Panc1 (cell line): ENCODE measurements around the gene ERC2. TPM values are rescaled to one million over a fixed set of nuclear protein-coding genes. Genes with fewer than 3 reads are reported as not detected.

Experiments
- ATAC-seq: fragments of 200-7000 bp; cut with Tn5 transposase; 2 replicates; pipeline ENCODE4 v1.9.1; 2020; ENCODE audit warnings: mild to moderate bottlenecking, moderate library complexity
- BruUV-seq: library from RNA; stranded (reverse); fragments of 400-500 nt; replicated peaks from 2 replicates; lab custom pipeline; 2021; lab: Mats Ljungman, UMichigan
- CTCF ChIA-PET: fragments of 300-600 bp; sonication (Branson Sonifier 250); formaldehyde crosslinking; loops from one replicate; lab custom pipeline; 2022; ENCODE audit warnings: antibody characterized with exemption; lab: Charles Lee
- POLR2A ChIA-PET: fragments of 300-600 bp; sonication (Branson Sonifier 250); formaldehyde crosslinking; loops from one replicate; lab custom pipeline; 2022; ENCODE audit warnings: antibody characterized with exemption; lab: Charles Lee
- DNase-seq: peaks from one replicate; pipeline ENCODE4 v3.0.0-alpha.2; 2010; ENCODE audit warnings: low read depth, low spot score
- H3K27ac ChIP-seq: 2 replicates; pipeline ENCODE4 v1.5.1; 2011; ENCODE audit warnings: mild to moderate bottlenecking, low read length, inconsistent platforms
- H3K27me3 ChIP-seq: fragments of 200-500 bp; sonication (Bioruptor generic); 2 replicates; pipeline ENCODE4 v1.6.0; 2014; ENCODE audit warnings: low read length, inconsistent platforms; ENCODE audit not compliant: control insufficient read depth, insufficient read depth
- H3K36me3 ChIP-seq: fragments of 200-500 bp; sonication (Bioruptor generic); 2 replicates; pipeline ENCODE4 v1.5.1; 2014; ENCODE audit warnings: inconsistent platforms, mild to moderate bottlenecking, low read length, moderate library complexity; ENCODE audit not compliant: control insufficient read depth, insufficient read depth
- H3K4me1 ChIP-seq: 2 replicates; pipeline ENCODE4 v1.5.1; 2011; ENCODE audit warnings: inconsistent platforms, mild to moderate bottlenecking, low read length, moderate library complexity; ENCODE audit not compliant: control insufficient read depth, insufficient read depth
- H3K4me3 ChIP-seq, 2 experiments: 2 replicates each; pipeline ENCODE4 v1.5.1; 2011 to 2012; ENCODE audit warnings: low read depth in 2 of 2, low read length in 2 of 2, mild to moderate bottlenecking in 2 of 2, inconsistent platforms in 1 of 2, moderate library complexity in 1 of 2
- H3K9me3 ChIP-seq: fragments of 200-500 bp; sonication (Bioruptor generic); 2 replicates; pipeline ENCODE4 v1.5.1; 2014; ENCODE audit warnings: low read depth, mild to moderate bottlenecking, inconsistent platforms, low read length, moderate library complexity; ENCODE audit not compliant: control insufficient read depth, insufficient read depth
- POLR2AphosphoS5 ChIP-seq: IDR thresholded peaks from 2 replicates; pipeline ENCODE4 v1.6.1; 2012; ENCODE audit warnings: mild to moderate bottlenecking, low read depth, low read length, moderate library complexity
- SIN3A ChIP-seq: IDR thresholded peaks from 2 replicates; pipeline ENCODE4 v1.6.1; 2012; ENCODE audit warnings: low read depth, mild to moderate bottlenecking, low read length, moderate library complexity, borderline replicate concordance; ENCODE audit not compliant: insufficient read depth
- TCF7L2 ChIP-seq: IDR thresholded peaks from 2 replicates; pipeline ENCODE4 v1.6.1; 2011; ENCODE audit warnings: mild to moderate bottlenecking, low read depth, low read length, inconsistent platforms
- in situ Hi-C: cut with HindIII; loops from 2 replicates; pipeline ENCODE4 v1.10.0; 2016; ENCODE audit warnings: low sequenced_read_pairs, low pct_unique_long_range_greater_than_20kb
- intact Hi-C: fragments of 100-400 bp; cut with micrococcal nuclease; formaldehyde crosslinking; loops from one replicate; pipeline ENCODE4 v1.10.0; 2022; ENCODE audit not compliant: unreplicated experiment
- total RNA-seq: library from RNA; stranded (reverse); gene quantifications from one replicate; pipeline ENCODE4 v1.2.1, GENCODE V29; 2021; ENCODE audit not compliant: unreplicated experiment
- TF ChIP-seq, protein P1 (sequence below): fragments of 450-650 bp; IDR thresholded peaks from 2 replicates; pipeline ENCODE4 v1.5.1; 2017; ENCODE audit warnings: mild to moderate bottlenecking
- TF ChIP-seq, protein P2 (sequence below), 2 experiments: IDR thresholded peaks; 2 replicates each; pipeline ENCODE4 v1.6.1; 2011 to 2012; ENCODE audit warnings: low read depth in 2 of 2, control low read depth in 1 of 2, low read length in 1 of 2, mild to moderate bottlenecking in 1 of 2, moderate library complexity in 1 of 2; ENCODE audit not compliant: insufficient read depth in 1 of 2

The ERC2 gene
- total RNA-seq, 1 experiment from 2014 or later: 0.33 TPM

GRCh38 chr3:55567121-55567520 is 901.1 kb downstream of the ERC2 start:
- POLR2A ChIA-PET: no interaction called here
- no peak for TF ChIP-seq SIN3A
- TF ChIP-seq, protein P1, sequence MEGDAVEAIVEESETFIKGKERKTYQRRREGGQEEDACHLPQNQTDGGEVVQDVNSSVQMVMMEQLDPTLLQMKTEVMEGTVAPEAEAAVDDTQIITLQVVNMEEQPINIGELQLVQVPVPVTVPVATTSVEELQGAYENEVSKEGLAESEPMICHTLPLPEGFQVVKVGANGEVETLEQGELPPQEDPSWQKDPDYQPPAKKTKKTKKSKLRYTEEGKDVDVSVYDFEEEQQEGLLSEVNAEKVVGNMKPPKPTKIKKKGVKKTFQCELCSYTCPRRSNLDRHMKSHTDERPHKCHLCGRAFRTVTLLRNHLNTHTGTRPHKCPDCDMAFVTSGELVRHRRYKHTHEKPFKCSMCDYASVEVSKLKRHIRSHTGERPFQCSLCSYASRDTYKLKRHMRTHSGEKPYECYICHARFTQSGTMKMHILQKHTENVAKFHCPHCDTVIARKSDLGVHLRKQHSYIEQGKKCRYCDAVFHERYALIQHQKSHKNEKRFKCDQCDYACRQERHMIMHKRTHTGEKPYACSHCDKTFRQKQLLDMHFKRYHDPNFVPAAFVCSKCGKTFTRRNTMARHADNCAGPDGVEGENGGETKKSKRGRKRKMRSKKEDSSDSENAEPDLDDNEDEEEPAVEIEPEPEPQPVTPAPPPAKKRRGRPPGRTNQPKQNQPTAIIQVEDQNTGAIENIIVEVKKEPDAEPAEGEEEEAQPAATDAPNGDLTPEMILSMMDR: no peak
- TF ChIP-seq, protein P2, sequence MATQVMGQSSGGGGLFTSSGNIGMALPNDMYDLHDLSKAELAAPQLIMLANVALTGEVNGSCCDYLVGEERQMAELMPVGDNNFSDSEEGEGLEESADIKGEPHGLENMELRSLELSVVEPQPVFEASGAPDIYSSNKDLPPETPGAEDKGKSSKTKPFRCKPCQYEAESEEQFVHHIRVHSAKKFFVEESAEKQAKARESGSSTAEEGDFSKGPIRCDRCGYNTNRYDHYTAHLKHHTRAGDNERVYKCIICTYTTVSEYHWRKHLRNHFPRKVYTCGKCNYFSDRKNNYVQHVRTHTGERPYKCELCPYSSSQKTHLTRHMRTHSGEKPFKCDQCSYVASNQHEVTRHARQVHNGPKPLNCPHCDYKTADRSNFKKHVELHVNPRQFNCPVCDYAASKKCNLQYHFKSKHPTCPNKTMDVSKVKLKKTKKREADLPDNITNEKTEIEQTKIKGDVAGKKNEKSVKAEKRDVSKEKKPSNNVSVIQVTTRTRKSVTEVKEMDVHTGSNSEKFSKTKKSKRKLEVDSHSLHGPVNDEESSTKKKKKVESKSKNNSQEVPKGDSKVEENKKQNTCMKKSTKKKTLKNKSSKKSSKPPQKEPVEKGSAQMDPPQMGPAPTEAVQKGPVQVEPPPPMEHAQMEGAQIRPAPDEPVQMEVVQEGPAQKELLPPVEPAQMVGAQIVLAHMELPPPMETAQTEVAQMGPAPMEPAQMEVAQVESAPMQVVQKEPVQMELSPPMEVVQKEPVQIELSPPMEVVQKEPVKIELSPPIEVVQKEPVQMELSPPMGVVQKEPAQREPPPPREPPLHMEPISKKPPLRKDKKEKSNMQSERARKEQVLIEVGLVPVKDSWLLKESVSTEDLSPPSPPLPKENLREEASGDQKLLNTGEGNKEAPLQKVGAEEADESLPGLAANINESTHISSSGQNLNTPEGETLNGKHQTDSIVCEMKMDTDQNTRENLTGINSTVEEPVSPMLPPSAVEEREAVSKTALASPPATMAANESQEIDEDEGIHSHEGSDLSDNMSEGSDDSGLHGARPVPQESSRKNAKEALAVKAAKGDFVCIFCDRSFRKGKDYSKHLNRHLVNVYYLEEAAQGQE (IDR thresholded peaks at IDR 0.05; ENCODE audit: insufficient read depth in 1 of 2, low read depth in 2 of 2, low read length in 1 of 2): no peak
- no peak for TF ChIP-seq POLR2AphosphoS5
- no peak for TF ChIP-seq TCF7L2
- H3K4me1 ChIP-seq: no peaks in the 10 kb centered on the region
- no peaks in the 10 kb centered on the region for H3K36me3 ChIP-seq
- in situ Hi-C loops (no loop called here), intact Hi-C loops (no loop called here)
- H3K4me3 ChIP-seq: no peak overlapping the region
- no peak overlapping the region for H3K27ac ChIP-seq
- no peaks in the 10 kb centered on the region for H3K9me3 ChIP-seq
- ATAC-seq: no peak
- CTCF ChIA-PET: no interaction called here
- no TSS peak for BruUV-seq
- H3K27me3 ChIP-seq: no peaks in the 10 kb centered on the region; the same call in 1 of the 2 replicates
- no peak for DNase-seq

DNA sequence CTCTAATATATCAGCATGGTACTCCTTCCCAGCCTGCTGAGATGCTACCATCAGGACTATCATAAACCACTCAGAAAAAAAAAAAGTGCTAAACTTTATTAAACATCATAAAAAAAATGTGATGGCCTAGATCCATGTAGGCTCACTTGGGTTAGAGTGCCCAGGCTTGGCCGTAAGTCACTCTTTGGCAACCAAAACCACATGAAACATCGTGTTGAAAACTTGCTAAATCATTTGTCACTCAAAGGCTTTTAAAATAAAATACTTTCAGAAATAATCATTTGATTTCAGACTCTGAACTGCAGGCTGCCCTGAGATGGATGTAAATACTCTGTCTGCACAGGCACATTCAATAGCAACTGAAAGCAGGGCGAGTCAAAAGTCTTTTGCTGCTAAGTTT is 902.7 kb downstream of the ERC2 start:
- no peaks in the 10 kb centered on the region for H3K36me3 ChIP-seq
- no TSS peak for BruUV-seq
- POLR2A ChIA-PET: no interaction called here
- no peaks in the 10 kb centered on the region for H3K4me1 ChIP-seq
- H3K27ac ChIP-seq: no peak overlapping the region
- intact Hi-C loops: no loop called here
- no peak for DNase-seq
- no peak overlapping the region for H3K4me3 ChIP-seq
- no peaks in the 10 kb centered on the region; the same call in 1 of the 2 replicates for H3K27me3 ChIP-seq
- in situ Hi-C loops: no loop called here
- no peak for ATAC-seq
- TF ChIP-seq, protein P1: no peak
- TF ChIP-seq, protein P2 (IDR thresholded peaks at IDR 0.05; ENCODE audit: insufficient read depth in 1 of 2, low read depth in 2 of 2, low read length in 1 of 2): no peak
- TF ChIP-seq TCF7L2: no peak
- TF ChIP-seq SIN3A: no peak
- no peak for TF ChIP-seq POLR2AphosphoS5
- no peaks in the 10 kb centered on the region for H3K9me3 ChIP-seq
- CTCF ChIA-PET: no interaction called here
